BLaER1 treated with 17β-estradiol and CSF1 and Interleukin-3, amounts not matched to agents 10 nM and 100 nM (cell line): ENCODE data around the gene CCL18.
"Not testable (repeated sequence)": the region's sequence is repeated elsewhere in the genome, so short reads cannot be mapped to it uniquely, and the experiment has no call there.

Experiments
- H3K27ac ChIP-seq, 11 experiments: shearing (Covaris generic); formaldehyde crosslinking; 2 replicates each; pipeline ENCODE4 v1.8.1; 2022
- H3K27me3 ChIP-seq, 11 experiments: shearing (Covaris generic); formaldehyde crosslinking; 2 replicates each; pipeline ENCODE4 v1.8.1; 2022
- H3K36me3 ChIP-seq, 11 experiments: shearing (Covaris generic); formaldehyde crosslinking; 2 replicates each; pipeline ENCODE4 v1.8.1; 2022
- H3K4me1 ChIP-seq, 10 experiments: shearing (Covaris generic); formaldehyde crosslinking; 2 replicates each; pipeline ENCODE4 v1.8.1; 2022
- H3K4me2 ChIP-seq, 11 experiments: shearing (Covaris generic); formaldehyde crosslinking; 2 replicates each; pipeline ENCODE4 v1.8.1; 2022
- H3K4me3 ChIP-seq, 10 experiments: shearing (Covaris generic); formaldehyde crosslinking; 2 replicates each; pipeline ENCODE4 v1.8.1; 2022
- H3K9ac ChIP-seq, 11 experiments: shearing (Covaris generic); formaldehyde crosslinking; 2 replicates each; pipeline ENCODE4 v1.8.1; 2022
- H3K9me3 ChIP-seq, 11 experiments: shearing (Covaris generic); formaldehyde crosslinking; replicated peaks in 1 of 11; 2 replicates each; pipeline ENCODE4 v1.8.1; 2022
- H4K20me1 ChIP-seq, 11 experiments: shearing (Covaris generic); formaldehyde crosslinking; 2 replicates each; pipeline ENCODE4 v1.8.1; 2022
- Cebpa-rat ChIP-seq, 11 experiments: shearing (Covaris generic); IDR thresholded peaks; 2 replicates each; pipeline ENCODE4 v1.8.1; 2022

CCL18 gene

GRCh38 chr17:36063786-36064541 lies at the start of gene CCL18:
CCL18 (plus strand) TSS chr17:36064272; CDS start chr17:36064343, 71 bp downstream.
- peaks cover 0 to 8% (median 2%) of the 10 kb centered on the region in 10 experiments; a peak in 5 of 20 replicates for H3K4me1 ChIP-seq
- H3K36me3 ChIP-seq = no peaks in the 10 kb centered on the region
- H3K9me3 ChIP-seq = peaks cover 0 to 14% (median 0%) of the 10 kb centered on the region in 11 experiments; a peak in 6 of 22 replicates
- H3K9ac ChIP-seq = no peak within 1 kb of the TSS
- peak within 1 kb of the TSS in 1 of 11 experiments; percentile 22; a peak in 1 of 22 replicates for H3K27ac ChIP-seq
- H3K27me3 ChIP-seq = no peaks in the 10 kb centered on the region
- TF ChIP-seq Cebpa-rat (IDR thresholded peaks at IDR 0.05) = no peak
- peak within 1 kb of the TSS in 4 of 11 experiments; percentile 11 to 42 (median 19); a peak in 4 of 22 replicates for H3K4me2 ChIP-seq
- H4K20me1 ChIP-seq = no peaks in the 10 kb centered on the region
- no peak within 1 kb of the TSS for H3K4me3 ChIP-seq

- no peak overlapping the region for H3K4me2 ChIP-seq
These were observed 49.1 kb upstream of the CCL18 start for GRCh38 chr17:36014946-36015345.

GRCh38 chr17:36015895-36016294 lies 48.2 kb upstream of the CCL18 start:
- not testable (repeated sequence) for H3K4me2 ChIP-seq, H3K27ac ChIP-seq, H3K27me3 ChIP-seq, H3K4me3 ChIP-seq, H4K20me1 ChIP-seq, H3K36me3 ChIP-seq, H3K9ac ChIP-seq
- Histone ChIP-seq H3K4me1 (peaks cover 0 to 22% (median 11%) of the 10 kb centered on the region in 10 experiments; a peak in 13 of 20 replicates), H3K9me3 (peaks cover 16 to 27% (median 23%) of the 10 kb centered on the region in 11 experiments; a peak in 20 of 22 replicates)

More at GRCh38 chr17:36014946-36015345, 49.1 kb upstream of the CCL18 start:
- Histone ChIP-seq H3K36me3 (no peaks in the 10 kb centered on the region; a peak in 1 of 22 replicates), H3K9me3 (peaks cover 21 to 37% (median 31%) of the 10 kb centered on the region in 11 experiments), H3K4me1 (peaks cover 0 to 22% (median 11%) of the 10 kb centered on the region in 10 experiments; a peak in 13 of 20 replicates), H3K4me3 (no peak overlapping the region), H4K20me1 (no peaks in the 10 kb centered on the region), H3K27ac (no peak overlapping the region), H3K9ac (no peak overlapping the region), H3K27me3 (no peaks in the 10 kb centered on the region)
- no peak for TF ChIP-seq Cebpa-rat (IDR thresholded peaks at IDR 0.05)

- H3K9me3 ChIP-seq = peaks cover 13 to 24% (median 20%) of the 10 kb centered on the region in 11 experiments; a peak in 20 of 22 replicates
- no peak overlapping the region for H3K9ac ChIP-seq
- no peaks in the 10 kb centered on the region for H3K27me3 ChIP-seq
- H3K36me3 ChIP-seq = no peaks in the 10 kb centered on the region; a peak in 1 of 22 replicates
- no peak overlapping the region for H3K27ac ChIP-seq
- TF ChIP-seq Cebpa-rat (IDR thresholded peaks at IDR 0.05) = no peak
- no peak overlapping the region for H3K4me3 ChIP-seq
- peaks cover 0 to 22% (median 11%) of the 10 kb centered on the region in 10 experiments; a peak in 13 of 20 replicates for H3K4me1 ChIP-seq
- no peaks in the 10 kb centered on the region for H4K20me1 ChIP-seq
- H3K4me2 ChIP-seq = no peak overlapping the region
These were observed 47.5 kb upstream of the CCL18 start for GRCh38 chr17:36016555-36016954.

- H3K4me1 ChIP-seq = peaks cover 0 to 22% (median 11%) of the 10 kb centered on the region in 10 experiments; a peak in 13 of 20 replicates
- H3K36me3 ChIP-seq = no peaks in the 10 kb centered on the region; a peak in 1 of 22 replicates
- no peak within 1 kb of the TSS for H3K4me3 ChIP-seq
- peak within 1 kb of the TSS in 7 of 11 experiments; percentile 33 to 81 (median 67); a peak in 14 of 22 replicates for H3K4me2 ChIP-seq
- no peaks in the 10 kb centered on the region for H4K20me1 ChIP-seq
- no peaks in the 10 kb centered on the region for H3K27me3 ChIP-seq
- peak within 1 kb of the TSS in 3 of 11 experiments; percentile 34 to 38 (median 37); a peak in 3 of 22 replicates for H3K9ac ChIP-seq
- TF ChIP-seq Cebpa-rat (IDR thresholded peaks at IDR 0.05) = no peak
- H3K9me3 ChIP-seq = peaks cover 3 to 16% (median 10%) of the 10 kb centered on the region in 11 experiments; a peak in 18 of 22 replicates
- H3K27ac ChIP-seq = peak within 1 kb of the TSS in 7 of 11 experiments; percentile 7 to 77 (median 55); a peak in 13 of 22 replicates
These were observed 46.3 kb upstream of the CCL18 start, which contains the start of gene CCL23 for GRCh38 chr17:36017799-36018198. CCL23 (minus strand) TSS chr17:36017972; CDS start chr17:36017897, 75 bp downstream.

- Histone ChIP-seq H3K4me2 (peak overlapping the region in 1 of 11 experiments; percentile 81; a peak in 1 of 22 replicates), H4K20me1 (no peaks in the 10 kb centered on the region), H3K4me1 (peaks cover 0 to 22% (median 11%) of the 10 kb centered on the region in 10 experiments; a peak in 13 of 20 replicates)
These were observed 44.6 kb upstream of the CCL18 start for GRCh38 chr17:36019423-36019822.

GRCh38 chr17:36024106-36024869 lies 39.8 kb upstream of the CCL18 start:
- no peak overlapping the region for H3K27ac ChIP-seq
- H3K27me3 ChIP-seq = no peaks in the 10 kb centered on the region
- H3K4me1 ChIP-seq = peaks cover 0 to under 1% (median 0%) of the 10 kb centered on the region in 10 experiments; a peak in 2 of 20 replicates
- H3K4me2 ChIP-seq = no peak overlapping the region
- H3K36me3 ChIP-seq = no peaks in the 10 kb centered on the region
- TF ChIP-seq Cebpa-rat (IDR thresholded peaks at IDR 0.05) = no peak
- H3K9ac ChIP-seq = no peak overlapping the region
- peaks cover 4 to 20% (median 12%) of the 10 kb centered on the region in 11 experiments; a peak in 15 of 22 replicates for H3K9me3 ChIP-seq
- no peak overlapping the region for H3K4me3 ChIP-seq
- H4K20me1 ChIP-seq = no peaks in the 10 kb centered on the region

More at GRCh38 chr17:36019423-36019822, 44.6 kb upstream of the CCL18 start:
- Histone ChIP-seq H3K4me3 (no peak overlapping the region), H3K9ac (no peak overlapping the region), H3K27ac (no peak overlapping the region), H3K36me3 (no peaks in the 10 kb centered on the region), H3K27me3 (no peaks in the 10 kb centered on the region), H3K9me3 (peaks cover 4 to 20% (median 12%) of the 10 kb centered on the region in 11 experiments; a peak in 15 of 22 replicates)
- peak in 2 of 11 experiments; percentile 10 to 26; a peak in 1 of 22 replicates for TF ChIP-seq Cebpa-rat (IDR thresholded peaks at IDR 0.05)

GRCh38 chr17:36027761-36028160 lies 36.3 kb upstream of the CCL18 start:
- Histone ChIP-seq H3K9me3 (peaks cover 2 to 17% (median 9%) of the 10 kb centered on the region in 11 experiments; a peak in 15 of 22 replicates), H3K27ac (no peak overlapping the region)

More at GRCh38 chr17:36027761-36028160, 36.3 kb upstream of the CCL18 start:
- Histone ChIP-seq H3K9ac (no peak overlapping the region), H3K36me3 (no peaks in the 10 kb centered on the region), H4K20me1 (no peaks in the 10 kb centered on the region), H3K4me3 (no peak overlapping the region), H3K4me1 (peaks cover 0 to 10% (median 0%) of the 10 kb centered on the region in 10 experiments; a peak in 7 of 20 replicates), H3K4me2 (no peak overlapping the region), H3K27me3 (no peaks in the 10 kb centered on the region)
- no peak for TF ChIP-seq Cebpa-rat (IDR thresholded peaks at IDR 0.05)
